Measurements from ENCODE around the gene MS4A10.

- TF ChIP-seq CTCF (IDR thresholded peaks at IDR 0.05; ENCODE audit: low read depth, low read length, missing input control) (no peak), RAD21 (IDR thresholded peaks at IDR 0.05) (no peak), REST (IDR thresholded peaks at IDR 0.05) (no peak), EGR1 (IDR thresholded peaks at IDR 0.05; ENCODE audit: low read depth in 2 of 2) (no peak), MAX (IDR thresholded peaks at IDR 0.05) (no peak), SP1 (IDR thresholded peaks at IDR 0.05) (no peak), FOXA1 (IDR thresholded peaks at IDR 0.05) (no peak), ZBTB33 (IDR thresholded peaks at IDR 0.05) (no peak), YY1 (IDR thresholded peaks at IDR 0.05) (no peak), JUND (IDR thresholded peaks at IDR 0.05) (no peak), HNF4A (conservative IDR thresholded peaks at IDR 0.05) (no peak)
- TF ChIP-seq, protein P1, sequence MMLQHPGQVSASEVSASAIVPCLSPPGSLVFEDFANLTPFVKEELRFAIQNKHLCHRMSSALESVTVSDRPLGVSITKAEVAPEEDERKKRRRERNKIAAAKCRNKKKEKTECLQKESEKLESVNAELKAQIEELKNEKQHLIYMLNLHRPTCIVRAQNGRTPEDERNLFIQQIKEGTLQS (IDR thresholded peaks at IDR 0.05), result no peak
Measured at GRCh38 chr11:60780774-60781173, 4.4 kb upstream of the MS4A10 start.
